Keratinocyte (primary cell): Measurements from ENCODE around the gene ZFP30. TPM values are rescaled to one million over a fixed set of nuclear protein-coding genes. Genes with fewer than 3 reads are reported as not detected.

Source experiments
- DNase-seq: peaks from one replicate; pipeline ENCODE4 v3.0.0-alpha.2; 2011; ENCODE audit warnings: low read depth, missing footprints, low spot score
- FAIRE-seq: peaks from 2 replicates; lab custom pipeline; 2011; peaks lifted over from hg19 to GRCh38; lab: Jason Lieb, UNC
- H2AFZ ChIP-seq: 2 replicates; pipeline ENCODE4 v1.6.0; 2012; ENCODE audit warnings: low read length, control low read depth, inconsistent platforms; ENCODE audit not compliant: control insufficient read depth
- H3K27ac ChIP-seq: 2 replicates; pipeline ENCODE4 v1.5.1; 2011; ENCODE audit warnings: low read length; ENCODE audit not compliant: control insufficient read depth, insufficient read depth
- H3K27me3 ChIP-seq: 3 replicates; pipeline ENCODE4 v1.6.0; 2011; ENCODE audit warnings: low read length; ENCODE audit not compliant: control insufficient read depth, insufficient read depth; ENCODE audit errors: extremely low read depth
- H3K36me3 ChIP-seq, 2 experiments: 2 replicates in 1 of 2; 3 replicates in 1 of 2; pipeline ENCODE4 v1.5.1; 2011; ENCODE audit warnings: low read length in 2 of 2, mild to moderate bottlenecking in 1 of 2; ENCODE audit not compliant: control insufficient read depth in 2 of 2, insufficient read depth in 2 of 2; ENCODE audit errors: extremely low read depth in 1 of 2
- H3K4me1 ChIP-seq: 3 replicates; pipeline ENCODE4 v1.5.1; 2011; ENCODE audit warnings: low read length; ENCODE audit not compliant: control insufficient read depth, insufficient read depth; ENCODE audit errors: extremely low read depth
- H3K4me2 ChIP-seq: 3 replicates; pipeline ENCODE4 v1.6.0; 2011; ENCODE audit warnings: low read depth, low read length; ENCODE audit not compliant: control insufficient read depth, insufficient read depth; ENCODE audit errors: extremely low read depth
- H3K4me3 ChIP-seq, 3 experiments: fragments of 200-600 bp in 1 of 3; sonication (generic) in 1 of 3; 2 replicates in 2 of 3; 3 replicates in 1 of 3; pipeline ENCODE4 v1.5.1; 2011 to 2016; ENCODE audit warnings: low read length in 3 of 3, mild to moderate bottlenecking in 3 of 3, control low read depth in 2 of 3, inconsistent platforms in 1 of 3, low read depth in 1 of 3, mixed read lengths in 1 of 3, mixed run types in 1 of 3, moderate library complexity in 1 of 3; ENCODE audit not compliant: control insufficient read depth in 2 of 3, insufficient read depth in 2 of 3; ENCODE audit errors: extremely low read depth in 1 of 3
- H3K79me2 ChIP-seq: 2 replicates; pipeline ENCODE4 v1.6.0; 2012; ENCODE audit warnings: low read length; ENCODE audit not compliant: control insufficient read depth, insufficient read depth
- H3K9ac ChIP-seq: 3 replicates; pipeline ENCODE4 v1.6.0; 2011; ENCODE audit warnings: low read length; ENCODE audit not compliant: control insufficient read depth, insufficient read depth; ENCODE audit errors: extremely low read depth
- H3K9me1 ChIP-seq: 3 replicates; pipeline ENCODE4 v1.6.0; 2011; ENCODE audit warnings: low read length; ENCODE audit not compliant: control insufficient read depth, insufficient read depth; ENCODE audit errors: extremely low read depth
- H3K9me3 ChIP-seq: 2 replicates; pipeline ENCODE4 v1.5.1; 2012; ENCODE audit warnings: low read depth, low read length; ENCODE audit not compliant: control insufficient read depth
- H4K20me1 ChIP-seq: 3 replicates; pipeline ENCODE4 v1.6.0; 2011; ENCODE audit warnings: low read length; ENCODE audit not compliant: control insufficient read depth, insufficient read depth; ENCODE audit errors: extremely low read depth
- CTCF ChIP-seq, 3 experiments: IDR thresholded peaks in 1 of 3; conservative IDR thresholded peaks in 1 of 3; optimal IDR thresholded peaks in 1 of 3; 2 replicates in 2 of 3; 3 replicates in 1 of 3; pipeline versions ENCODE3 to v1.5.1; 2011; ENCODE audit warnings: low read length in 3 of 3, mild to moderate bottlenecking in 3 of 3, moderate library complexity in 2 of 3, control low read depth in 1 of 3, inconsistent platforms in 1 of 3; ENCODE audit not compliant: insufficient read depth in 2 of 3; ENCODE audit errors: extremely low read depth in 1 of 3
- EZH2 ChIP-seq: IDR thresholded peaks from one replicate; pipeline ENCODE4 v1.6.1; 2012; ENCODE audit warnings: inconsistent platforms, mild to moderate bottlenecking, low read length, moderate library complexity
- dilution Hi-C: fragments of 300-500 bp; cut with MboI; formaldehyde crosslinking; loops from one replicate; pipeline ENCODE4 v1.7.0; 2020; ENCODE audit warnings: low sequenced_read_pairs; ENCODE audit not compliant: extremely low pct_ligation_motif_present
- polyA plus RNA-seq, 5 experiments: library from polyadenylated mRNA; depleted of rRNA in 3 of 5; stranded (reverse) in 3 of 5; stranded (forward) in 1 of 5; unstranded in 1 of 5; fragments of >200 nt; gene quantifications; 1 replicate in 1 of 5; 2 replicates in 3 of 5; 3 replicates in 1 of 5; pipeline versions ENCODE4 v1.2.1 to v1.2.3, GENCODE V29; 2011 to 2012; ENCODE audit warnings: missing spikeins in 2 of 5, low read depth in 1 of 5, low replicate concordance in 1 of 5

The ZFP30 gene
- polyA plus RNA-seq, 1 donor (not counting 4 experiments of a cell fraction or from before 2014, with no cell fraction given) = 4.2 TPM

- peaks cover 21% of the 10 kb centered on the region for H3K9me3 ChIP-seq
Observed at GRCh38 chr19:37572203-37572602, 83.1 kb downstream of the ZFP30 start.

GRCh38 chr19:37565370-37565669, 89.9 kb downstream of the ZFP30 start:
- H3K9me3 ChIP-seq = peaks cover 39% of the 10 kb centered on the region
- DNase-seq = no peak
- H3K36me3 ChIP-seq = peaks cover 0 to 1% of the 10 kb centered on the region in 2 experiments
- no peaks in the 10 kb centered on the region for H3K9me1 ChIP-seq
- no peak overlapping the region for H2AFZ ChIP-seq
- no peak overlapping the region for H3K4me3 ChIP-seq
- no peaks in the 10 kb centered on the region for H3K79me2 ChIP-seq
- H3K27ac ChIP-seq = no peak overlapping the region
- no peaks in the 10 kb centered on the region for H3K27me3 ChIP-seq
- no peaks in the 10 kb centered on the region for H3K4me1 ChIP-seq
- H3K9ac ChIP-seq = no peak overlapping the region
- no peak overlapping the region for H3K4me2 ChIP-seq
- no peak for TF ChIP-seq CTCF (optimal IDR thresholded peaks at IDR 0.05 in 1 of 3, IDR thresholded peaks at IDR 0.05 in 1 of 3, conservative IDR thresholded peaks at IDR 0.05 in 1 of 3; ENCODE audit: extremely low read depth in 1 of 3, insufficient read depth in 2 of 3, low read length in 3 of 3)
- dilution Hi-C loops = no loop called here
- FAIRE-seq = no peak
- no peaks in the 10 kb centered on the region for H4K20me1 ChIP-seq

More at GRCh38 chr19:37572203-37572602, 83.1 kb downstream of the ZFP30 start:
- peak overlapping the region; percentile 54 for H3K27ac ChIP-seq
- no peaks in the 10 kb centered on the region for H3K4me1 ChIP-seq
- H3K27me3 ChIP-seq = no peaks in the 10 kb centered on the region
- H4K20me1 ChIP-seq = no peaks in the 10 kb centered on the region
- H3K9ac ChIP-seq = no peak overlapping the region
- no peaks in the 10 kb centered on the region for H3K36me3 ChIP-seq
- DNase-seq = no peak
- dilution Hi-C loops = no loop called here
- no peaks in the 10 kb centered on the region for H3K9me1 ChIP-seq
- H3K4me3 ChIP-seq = no peak overlapping the region
- H2AFZ ChIP-seq = no peak overlapping the region
- no peak for FAIRE-seq
- H3K79me2 ChIP-seq = no peaks in the 10 kb centered on the region
- TF ChIP-seq EZH2 = no peak
- TF ChIP-seq CTCF (optimal IDR thresholded peaks at IDR 0.05 in 1 of 3, IDR thresholded peaks at IDR 0.05 in 1 of 3, conservative IDR thresholded peaks at IDR 0.05 in 1 of 3; ENCODE audit: extremely low read depth in 1 of 3, insufficient read depth in 2 of 3, low read length in 3 of 3) = no peak
- H3K4me2 ChIP-seq = no peak overlapping the region
